Duodenal mucosa (tissue), 2 donors: ENCODE data around the gene PHACTR2.
"Not testable (repeated sequence)": the region's sequence is repeated elsewhere in the genome, so short reads cannot be mapped to it uniquely, and the experiment has no call there.

Experiments
- H3K27ac ChIP-seq: one replicate; pipeline ENCODE4 v1.7.0; 2013; ENCODE audit warnings: low read depth, low read length
- H3K27me3 ChIP-seq, 2 donors: one replicate each; pipeline ENCODE4 v1.7.0; 2013; ENCODE audit warnings: low read length in 2 of 2, control low read depth in 1 of 2; ENCODE audit not compliant: insufficient read depth in 2 of 2, control insufficient read depth in 1 of 2
- H3K36me3 ChIP-seq, 2 donors: one replicate each; pipeline ENCODE4 v1.7.0; 2013; ENCODE audit warnings: low read length in 2 of 2, control low read depth in 1 of 2; ENCODE audit not compliant: insufficient read depth in 2 of 2, control insufficient read depth in 1 of 2
- H3K4me1 ChIP-seq, 2 donors: one replicate each; pipeline ENCODE4 v1.7.0; 2013; ENCODE audit warnings: low read length in 2 of 2, control low read depth in 1 of 2; ENCODE audit not compliant: insufficient read depth in 2 of 2, control insufficient read depth in 1 of 2
- H3K4me3 ChIP-seq, 2 donors: one replicate each; pipeline ENCODE4 v1.7.0; 2013; ENCODE audit warnings: low read length in 2 of 2, low read depth in 1 of 2
- H3K9ac ChIP-seq, 2 donors: one replicate each; pipeline ENCODE4 v1.7.0; 2013; ENCODE audit warnings: low read length in 2 of 2, low read depth in 1 of 2
- H3K9me3 ChIP-seq, 2 donors: one replicate each; pipeline ENCODE4 v1.7.0; 2013; ENCODE audit warnings: low read length in 2 of 2, control low read depth in 1 of 2; ENCODE audit not compliant: control insufficient read depth in 1 of 2

Gene PHACTR2

DNA sequence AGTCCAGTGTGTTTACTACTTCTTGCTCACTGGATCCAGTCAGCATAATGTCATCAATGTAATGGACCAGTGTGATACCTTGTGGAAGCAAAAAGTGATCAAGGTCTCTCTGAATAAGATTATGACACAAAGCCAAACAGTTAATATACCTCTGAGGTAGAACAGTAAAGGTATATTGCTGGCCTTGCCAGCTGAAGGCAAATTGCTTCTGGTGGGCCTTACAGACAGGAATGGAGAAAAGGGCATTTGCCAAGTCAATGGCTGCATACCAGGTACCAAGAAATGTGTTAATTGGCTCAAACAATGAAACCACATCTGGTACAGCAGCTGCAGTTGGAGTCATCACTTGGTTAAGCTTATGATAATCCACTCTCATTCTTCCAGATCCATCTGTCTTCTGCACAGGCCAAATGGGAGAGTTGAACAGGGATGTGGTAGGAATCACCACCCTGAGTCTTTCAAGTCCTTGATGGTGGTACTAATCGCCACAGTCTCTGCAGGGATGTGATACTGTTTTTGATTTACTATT, 193.5 kb downstream of the PHACTR2 start:
- not testable (repeated sequence) for H3K36me3 ChIP-seq, H3K27ac ChIP-seq, H3K9ac ChIP-seq, H3K9me3 ChIP-seq, H3K4me3 ChIP-seq, H3K4me1 ChIP-seq, H3K27me3 ChIP-seq

DNA sequence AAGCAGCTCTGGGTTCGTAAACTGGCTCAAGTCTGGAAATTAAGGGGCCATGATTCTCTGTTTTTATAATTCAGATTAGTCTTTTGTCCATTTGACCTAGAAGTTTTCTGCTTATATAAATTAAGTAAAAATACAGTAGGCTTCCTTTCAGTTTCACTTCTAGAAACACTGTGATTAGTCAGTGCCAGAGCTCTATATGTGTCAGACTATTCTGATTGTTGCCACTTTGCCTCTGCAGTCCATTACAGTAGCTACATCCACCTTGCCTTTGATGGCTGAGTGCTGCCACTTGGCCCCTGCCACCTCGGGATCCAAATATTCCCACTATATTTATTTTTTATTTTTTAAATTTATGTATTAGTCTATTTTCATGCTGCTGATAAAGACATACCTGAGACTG, 194.4 kb downstream of the PHACTR2 start:
- no peaks in the 10 kb centered on the region for H3K9me3 ChIP-seq
- H3K9ac ChIP-seq, result no peak overlapping the region
- no peak overlapping the region for H3K4me3 ChIP-seq
- no peak overlapping the region for H3K27ac ChIP-seq
- no peaks in the 10 kb centered on the region for H3K4me1 ChIP-seq
- no peaks in the 10 kb centered on the region for H3K36me3 ChIP-seq
- H3K27me3 ChIP-seq, result no peaks in the 10 kb centered on the region

DNA sequence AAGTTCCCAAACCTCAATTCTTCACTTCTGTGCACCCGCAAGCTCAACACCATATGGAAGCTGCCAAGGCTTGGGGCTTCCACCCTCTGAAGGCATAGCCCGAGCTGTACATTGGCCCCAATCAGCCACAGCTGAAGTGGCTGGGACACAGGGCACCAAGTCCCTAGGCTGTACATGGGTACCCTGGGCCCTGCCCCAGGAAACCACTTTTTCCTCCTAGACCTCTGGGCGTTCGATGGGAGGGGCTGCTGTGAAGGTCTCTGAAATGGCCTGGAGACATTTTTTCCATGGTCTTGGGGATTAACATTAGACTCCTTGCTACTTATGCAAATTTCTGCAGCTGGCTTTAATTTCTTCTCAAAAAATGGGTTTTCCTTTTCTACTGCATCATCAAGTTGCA, 195.8 kb downstream of the PHACTR2 start:
- not testable (repeated sequence) for H3K36me3 ChIP-seq, H3K27ac ChIP-seq, H3K9ac ChIP-seq, H3K9me3 ChIP-seq, H3K4me1 ChIP-seq, H3K4me3 ChIP-seq, H3K27me3 ChIP-seq

DNA sequence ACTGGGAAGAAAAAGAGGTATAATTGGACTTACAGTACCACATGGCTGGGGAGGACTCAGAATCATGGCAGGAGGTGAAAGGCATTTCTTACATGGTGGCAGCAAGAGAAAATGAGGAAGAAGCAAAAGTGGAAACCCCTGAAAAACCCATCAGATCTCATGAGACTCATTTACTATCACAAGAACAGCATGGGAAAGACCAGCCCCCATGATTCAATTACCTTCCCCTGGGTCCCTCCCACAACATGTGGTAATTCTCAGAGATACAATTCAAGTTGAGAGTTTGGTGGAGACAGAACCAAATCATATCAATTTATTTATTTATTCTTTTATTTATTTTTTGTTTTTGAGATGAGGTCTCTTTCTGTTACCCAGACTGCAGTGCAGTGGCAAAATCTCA, 196.7 kb downstream of the PHACTR2 start:
- H3K27ac ChIP-seq, H3K36me3 ChIP-seq, H3K27me3 ChIP-seq, H3K9me3 ChIP-seq, H3K9ac ChIP-seq, H3K4me1 ChIP-seq, H3K4me3 ChIP-seq: not testable (repeated sequence)

DNA sequence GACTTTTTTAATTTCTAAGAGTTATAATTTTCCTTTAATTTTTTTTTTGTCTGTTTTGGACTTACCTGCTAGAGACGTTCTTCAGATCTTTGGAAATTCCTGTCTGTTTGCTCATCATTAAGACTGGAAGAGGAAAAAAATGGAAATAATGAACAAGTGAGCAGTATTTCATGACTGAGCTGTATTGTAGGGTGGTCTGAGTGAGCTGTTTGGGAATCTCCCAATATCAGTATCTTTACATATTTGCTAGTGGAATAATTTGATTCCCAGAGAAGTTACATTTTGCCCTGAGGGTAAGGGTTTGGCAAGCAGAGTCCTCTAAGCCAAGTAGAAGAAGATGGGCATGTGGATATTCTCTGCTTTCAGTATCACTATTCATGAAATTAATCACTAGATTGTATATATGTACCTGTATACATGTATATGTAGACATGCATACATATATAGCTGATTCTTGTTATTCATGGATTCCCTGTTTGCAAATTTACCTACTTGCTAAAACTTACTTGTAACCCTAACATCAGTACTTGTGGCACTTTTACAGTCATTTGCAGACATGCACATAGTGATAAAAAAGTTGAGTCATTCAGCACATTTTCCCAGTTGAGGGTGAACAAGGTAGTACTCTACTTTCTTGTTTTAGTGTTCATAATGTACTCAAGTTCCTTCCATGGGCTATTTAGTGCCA, 200.0 kb downstream of the PHACTR2 start:
- Histone ChIP-seq H3K36me3 (no peaks in the 10 kb centered on the region), H3K9ac (no peak overlapping the region), H3K4me1 (no peaks in the 10 kb centered on the region), H3K4me3 (no peak overlapping the region), H3K9me3 (peaks cover 0 to 5% of the 10 kb centered on the region in 2 donors), H3K27ac (no peak overlapping the region), H3K27me3 (no peaks in the 10 kb centered on the region)

DNA sequence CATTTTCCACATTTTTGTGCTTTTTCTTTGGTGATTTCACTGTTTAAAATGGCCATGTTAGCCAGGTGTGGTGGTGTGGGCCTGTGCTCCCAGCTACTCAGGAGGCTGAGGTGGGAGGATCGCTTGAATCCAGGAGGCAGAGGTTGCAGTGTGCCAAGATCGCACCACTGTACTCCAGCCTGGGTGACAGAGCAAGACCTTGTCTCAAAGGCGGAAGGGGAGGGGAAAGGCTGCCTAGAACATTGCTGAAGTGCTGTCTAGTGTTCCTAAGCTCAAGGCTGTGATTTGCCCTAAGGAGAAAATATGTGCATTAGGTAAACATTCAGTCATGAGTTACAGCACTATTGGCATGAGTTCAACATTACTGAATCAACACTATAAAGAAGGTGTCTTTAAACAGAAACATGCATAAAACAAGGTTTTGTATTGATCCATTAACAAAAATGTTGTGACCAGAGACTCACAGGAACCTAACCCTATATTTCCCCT, 200.6 kb downstream of the PHACTR2 start:
- Histone ChIP-seq H3K27ac (no peak overlapping the region), H3K9me3 (peaks cover 0 to 5% of the 10 kb centered on the region in 2 donors), H3K4me3 (no peak overlapping the region), H3K9ac (no peak overlapping the region), H3K27me3 (no peaks in the 10 kb centered on the region), H3K4me1 (no peaks in the 10 kb centered on the region), H3K36me3 (no peaks in the 10 kb centered on the region)

DNA sequence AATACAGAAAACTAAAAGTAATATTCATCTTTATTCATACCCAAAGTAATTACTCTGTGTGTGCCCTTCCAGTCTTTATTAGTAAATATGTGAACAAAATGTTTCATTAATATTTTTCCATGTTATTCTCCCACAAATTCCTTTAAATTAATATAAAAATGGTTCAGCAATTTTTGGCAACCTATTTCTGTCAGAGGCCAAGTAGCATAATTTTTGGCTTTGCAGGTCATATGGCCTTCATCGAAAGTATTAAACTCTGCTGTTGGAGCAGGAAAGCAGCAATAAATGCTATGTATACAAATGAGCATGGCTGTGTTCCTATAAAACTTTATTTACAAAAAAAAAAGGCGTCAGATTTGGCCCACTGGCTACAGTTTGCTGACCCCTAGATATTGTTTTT, 202.6 kb downstream of the PHACTR2 start:
- no peak overlapping the region for H3K4me3 ChIP-seq
- no peak overlapping the region for H3K9ac ChIP-seq
- H3K36me3 ChIP-seq, result no peaks in the 10 kb centered on the region
- no peak overlapping the region for H3K27ac ChIP-seq
- H3K27me3 ChIP-seq, result no peaks in the 10 kb centered on the region
- H3K9me3 ChIP-seq, result peaks cover 0 to 5% of the 10 kb centered on the region in 2 donors
- no peaks in the 10 kb centered on the region for H3K4me1 ChIP-seq
